RPMI7951 (cell line): ENCODE results near the gene SLC4A1. TPM values are rescaled to one million over a fixed set of nuclear protein-coding genes. Genes with fewer than 3 reads are reported as not detected.
"Not testable (repeated sequence)": the region's sequence is repeated elsewhere in the genome, so short reads cannot be mapped to it uniquely, and the experiment has no call there.

Experiments used
- DNase-seq: peaks from one replicate; pipeline ENCODE4 v3.0.0-alpha.2; 2012; ENCODE audit warnings: low read depth
- total RNA-seq: library from RNA; depleted of rRNA; stranded (reverse); fragments of >200 nt; shearing (Covaris generic); gene quantifications from 2 replicates; pipeline ENCODE4 v1.2.3, GENCODE V29; 2014

Gene SLC4A1
- total RNA-seq, 1 experiment from 2014 or later, result not detected

- DNase-seq, result no peak
These were observed 11.3 kb downstream of the SLC4A1 start for GRCh38 chr17:44256671-44257070.

GRCh38 chr17:44255915-44256314, 12.0 kb downstream of the SLC4A1 start:
- no peak for DNase-seq

- DNase-seq, result no peak
These were observed 13.4 kb downstream of the SLC4A1 start for GRCh38 chr17:44254361-44255095.

- DNase-seq, result no peak
These were observed 14.9 kb downstream of the SLC4A1 start for GRCh38 chr17:44253006-44253405.

GRCh38 chr17:44251062-44251461, 16.9 kb downstream of the SLC4A1 start:
- no peak for DNase-seq

GRCh38 chr17:44249501-44250246, 18.3 kb downstream of the SLC4A1 start:
- no peak for DNase-seq

GRCh38 chr17:44247876-44248736, 19.8 kb downstream of the SLC4A1 start:
- DNase-seq, result no peak

GRCh38 chr17:44247440-44247841, 20.5 kb downstream of the SLC4A1 start:
- no peak for DNase-seq

GRCh38 chr17:44241106-44241624, 26.8 kb downstream of the SLC4A1 start:
- no peak for DNase-seq

GRCh38 chr17:44237886-44238285, 30.0 kb downstream of the SLC4A1 start:
- not testable (repeated sequence) for DNase-seq

GRCh38 chr17:44236444-44236991, 31.4 kb downstream of the SLC4A1 start:
- no peak for DNase-seq

- DNase-seq, result peak; percentile 8
These were observed 32.4 kb downstream of the SLC4A1 start for GRCh38 chr17:44235583-44235936.

- DNase-seq, result no peak
These were observed 34.4 kb downstream of the SLC4A1 start for GRCh38 chr17:44233582-44233981.

GRCh38 chr17:44232061-44232460, 35.9 kb downstream of the SLC4A1 start:
- no peak for DNase-seq

- DNase-seq, result no peak
These were observed 37.8 kb downstream of the SLC4A1 start for GRCh38 chr17:44230140-44230539.

- no peak for DNase-seq
These were observed 38.8 kb downstream of the SLC4A1 start for GRCh38 chr17:44229090-44229489.

- DNase-seq, result peak; percentile 60
These were observed 44.3 kb downstream of the SLC4A1 start for GRCh38 chr17:44223541-44224071.

- DNase-seq, result peak; percentile 78
These were observed 45.6 kb downstream of the SLC4A1 start for GRCh38 chr17:44222112-44222869.

- no peak for DNase-seq
These were observed 46.1 kb downstream of the SLC4A1 start for GRCh38 chr17:44221862-44222111.

GRCh38 chr17:44221084-44221861, 46.7 kb downstream of the SLC4A1 start:
- peak; percentile 82 for DNase-seq
